CD4-positive, alpha-beta T cell treated with Interleukin-2 at 100 ng/mL for 4 hours (primary cell): ENCODE data around the gene TUBB8B.
"Not testable (repeated sequence)": the region's sequence is repeated elsewhere in the genome, so short reads cannot be mapped to it uniquely, and the experiment has no call there.

ENCODE experiments used
- DNase-seq: peaks from one replicate; pipeline ENCODE4 v3.0.0-alpha.2; 2020; ENCODE audit warnings: low spot score

The TUBB8B gene

GRCh38 chr18:49176-49665 lies at the start of gene TUBB8B:
TUBB8B (minus strand) TSS chr18:49615; CDS start chr18:49557, 58 bp downstream.
- DNase-seq = not testable (repeated sequence)

- not testable (repeated sequence) for DNase-seq
Observed at GRCh38 chr18:97252-97914, 48.0 kb upstream of the TUBB8B start.

GRCh38 chr18:96767-97131 lies 47.3 kb upstream of the TUBB8B start:
- DNase-seq = not testable (repeated sequence)

GRCh38 chr18:96101-96766 lies 46.8 kb upstream of the TUBB8B start:
- not testable (repeated sequence) for DNase-seq

- DNase-seq = not testable (repeated sequence)
Observed at GRCh38 chr18:95580-95979, 46.2 kb upstream of the TUBB8B start.

GRCh38 chr18:93897-94408 lies 44.5 kb upstream of the TUBB8B start:
- DNase-seq = not testable (repeated sequence)

GRCh38 chr18:91561-91960 lies 42.1 kb upstream of the TUBB8B start:
- DNase-seq = not testable (repeated sequence)

- DNase-seq = not testable (repeated sequence)
Observed at GRCh38 chr18:90396-91193, 41.2 kb upstream of the TUBB8B start.

- not testable (repeated sequence) for DNase-seq
Observed at GRCh38 chr18:89124-89523, 39.7 kb upstream of the TUBB8B start.

GRCh38 chr18:84801-85200 lies 35.4 kb upstream of the TUBB8B start:
- not testable (repeated sequence) for DNase-seq

- DNase-seq = not testable (repeated sequence)
Observed at GRCh38 chr18:82626-83209, 33.3 kb upstream of the TUBB8B start.

GRCh38 chr18:80881-81280 lies 31.5 kb upstream of the TUBB8B start:
- not testable (repeated sequence) for DNase-seq

GRCh38 chr18:80202-80601 lies 30.8 kb upstream of the TUBB8B start:
- not testable (repeated sequence) for DNase-seq

- DNase-seq = not testable (repeated sequence)
Observed at GRCh38 chr18:75525-76160, 26.2 kb upstream of the TUBB8B start.

- DNase-seq = not testable (repeated sequence)
Observed at GRCh38 chr18:73181-73777, 23.9 kb upstream of the TUBB8B start.

- not testable (repeated sequence) for DNase-seq
Observed at GRCh38 chr18:67701-68100, 18.3 kb upstream of the TUBB8B start.

- not testable (repeated sequence) for DNase-seq
Observed at GRCh38 chr18:64279-64678, 14.9 kb upstream of the TUBB8B start.

GRCh38 chr18:63656-64055 lies 14.2 kb upstream of the TUBB8B start:
- DNase-seq = not testable (repeated sequence)

GRCh38 chr18:54388-54787 lies 5.0 kb upstream of the TUBB8B start:
- DNase-seq = not testable (repeated sequence)

GRCh38 chr18:48696-49095 lies 719 bp downstream of the TUBB8B start:
- not testable (repeated sequence) for DNase-seq

GRCh38 chr18:13177-13576 lies 36.2 kb downstream of the TUBB8B start:
- DNase-seq = not testable (repeated sequence)
